ENCODE results near the gene CCDC85C.

CCDC85C gene

GRCh38 chr14:99604766-99605298, 825 bp upstream of the CCDC85C start:
- DNase-seq, result no peak

DNA sequence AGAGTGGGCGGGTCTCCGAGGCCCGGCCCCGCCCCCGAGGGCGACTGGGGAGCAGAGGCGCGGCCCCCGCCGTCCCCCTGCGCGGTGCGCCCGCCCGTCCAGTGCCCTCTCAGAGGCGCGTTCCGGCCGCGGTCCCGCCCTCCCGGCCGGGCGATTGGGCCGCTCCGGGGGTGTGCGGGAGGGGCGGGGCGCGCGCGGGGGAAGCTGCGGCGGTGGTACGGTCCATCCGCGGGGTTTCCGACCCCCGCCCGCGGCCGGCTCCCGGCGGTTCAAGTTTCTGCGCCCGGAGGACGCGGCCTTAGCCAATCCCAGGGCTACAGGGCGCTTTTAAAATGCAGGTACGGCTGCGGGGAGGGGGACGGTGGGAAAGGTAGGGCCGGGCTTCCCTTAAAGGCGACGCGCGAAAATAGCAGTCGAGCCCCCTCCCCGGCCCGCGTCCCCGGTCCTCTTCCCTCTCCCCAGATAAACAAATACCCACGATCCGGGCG, 315 bp upstream of the CCDC85C start:
- peak; percentile 95 to 97 for DNase-seq

DNA sequence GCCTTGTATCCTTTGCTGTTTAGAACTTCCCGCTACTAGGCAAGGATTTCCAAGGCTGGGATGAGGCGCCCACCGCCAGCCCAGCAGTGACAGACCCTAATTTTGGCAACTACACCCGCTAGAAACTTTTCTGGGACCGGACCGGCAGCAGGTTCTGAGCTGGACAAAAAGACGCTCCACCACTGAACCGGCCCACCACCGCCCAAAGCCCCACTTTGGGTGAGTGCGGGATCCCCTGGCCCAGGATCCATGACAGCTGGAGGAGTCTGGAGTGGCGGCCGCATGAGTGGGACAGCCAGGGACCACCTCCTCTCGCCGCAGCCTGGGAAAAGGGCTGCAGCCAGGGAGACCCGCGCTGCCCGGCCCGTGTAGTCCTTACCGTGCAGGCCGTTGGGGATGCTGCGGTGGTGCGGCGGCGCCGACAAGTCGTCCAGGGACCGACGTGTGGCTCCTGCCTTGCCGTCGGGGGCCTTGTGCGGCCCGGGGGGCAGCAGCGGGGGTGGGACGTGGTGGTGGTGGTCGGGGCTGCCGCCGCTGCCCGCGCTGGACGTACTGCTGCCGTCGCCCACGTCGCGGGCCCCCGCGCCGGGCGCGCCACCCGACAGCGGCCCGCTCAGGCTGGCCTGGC, 1.1 kb downstream of the CCDC85C start:
- DNase-seq, result no peak

DNA sequence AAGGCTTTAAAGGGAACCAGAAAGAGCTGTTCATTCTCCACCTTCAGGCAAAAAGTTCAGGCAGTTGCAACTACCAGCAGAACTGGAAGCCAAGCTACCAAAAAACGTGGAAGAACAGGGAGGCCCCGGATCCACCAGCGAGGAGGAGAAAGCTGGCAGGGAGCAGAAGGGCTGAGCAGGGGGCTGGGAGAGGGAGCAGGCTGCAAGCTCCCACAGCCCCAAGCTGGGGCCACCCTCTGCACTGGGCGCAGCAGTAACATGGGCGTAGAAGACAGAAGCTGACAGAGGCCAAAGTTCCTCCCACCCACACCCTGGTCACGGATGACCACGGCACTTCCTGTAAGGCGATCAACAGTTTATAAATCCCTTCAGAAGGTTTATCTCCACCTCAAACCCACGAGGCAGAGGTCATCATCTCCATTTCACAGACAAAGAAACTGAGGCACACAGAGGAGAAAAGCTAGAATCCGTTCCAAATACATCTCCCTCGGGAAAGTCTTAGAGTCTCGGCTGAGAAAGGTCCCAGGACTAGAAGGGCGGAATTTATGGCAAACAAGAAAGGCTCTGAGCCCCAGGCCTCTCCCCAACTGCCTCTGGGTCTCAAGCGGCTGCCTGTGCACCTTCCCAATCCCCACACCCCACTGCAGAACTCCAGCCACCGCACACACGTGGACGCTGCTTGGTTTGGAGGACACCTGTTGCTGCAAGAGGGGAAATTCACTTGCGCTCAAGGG, 1.8 kb downstream of the CCDC85C start:
- no peak for DNase-seq

GRCh38 chr14:99601361-99601831, 2.6 kb downstream of the CCDC85C start:
- peak in 1 of 2 experiments; percentile 7 for DNase-seq

DNA sequence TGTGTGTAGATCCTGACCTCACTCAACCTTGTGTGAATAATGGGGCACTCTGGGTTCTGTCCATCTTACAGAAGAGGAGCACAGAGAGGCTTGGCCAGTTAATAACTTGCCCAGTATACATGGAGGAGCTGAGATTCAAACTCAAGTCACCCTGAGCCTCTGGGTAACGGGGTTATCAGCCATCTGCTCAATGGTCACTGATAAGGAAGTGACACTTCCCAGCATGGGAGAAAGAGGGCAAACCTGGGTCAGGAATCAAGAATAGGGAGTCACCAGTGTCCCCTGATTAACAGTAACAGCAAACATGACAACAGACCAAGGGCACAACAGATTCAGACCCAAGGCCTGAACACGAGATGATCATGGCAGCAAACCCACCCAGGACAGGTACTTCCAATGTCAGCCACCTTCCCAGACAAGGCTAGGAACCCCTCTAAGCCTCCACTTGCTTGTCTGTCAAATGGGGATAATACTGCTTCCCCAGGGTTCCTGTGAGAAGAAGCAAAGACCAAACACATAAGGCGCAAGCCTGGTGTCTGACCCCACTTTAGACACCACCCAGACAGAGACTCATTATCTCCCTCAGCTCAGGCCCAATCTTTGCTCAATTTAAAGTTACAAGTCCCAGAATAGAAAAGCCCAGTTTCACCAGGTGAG, 3.6 kb downstream of the CCDC85C start:
- DNase-seq, result no peak

DNA sequence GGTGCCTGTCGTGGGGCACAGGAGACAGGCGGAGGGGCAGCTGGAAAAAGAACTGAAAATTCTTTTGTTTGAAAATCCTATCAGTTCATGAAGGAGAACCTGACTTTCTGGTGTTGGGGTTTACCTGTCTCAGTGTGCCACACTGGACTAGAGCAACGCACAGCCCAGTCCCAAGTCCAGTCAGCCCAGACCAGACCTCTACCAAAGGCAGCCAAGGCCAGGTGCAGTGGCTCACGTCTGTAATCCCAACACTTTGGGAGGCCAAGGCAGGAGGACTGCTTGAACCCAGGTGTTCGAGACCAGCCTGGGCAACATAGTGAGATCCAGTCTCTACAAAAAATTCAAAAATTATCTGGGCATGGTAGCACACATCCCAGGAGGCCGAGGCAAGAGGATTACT, 4.6 kb downstream of the CCDC85C start:
- no peak for DNase-seq

DNA sequence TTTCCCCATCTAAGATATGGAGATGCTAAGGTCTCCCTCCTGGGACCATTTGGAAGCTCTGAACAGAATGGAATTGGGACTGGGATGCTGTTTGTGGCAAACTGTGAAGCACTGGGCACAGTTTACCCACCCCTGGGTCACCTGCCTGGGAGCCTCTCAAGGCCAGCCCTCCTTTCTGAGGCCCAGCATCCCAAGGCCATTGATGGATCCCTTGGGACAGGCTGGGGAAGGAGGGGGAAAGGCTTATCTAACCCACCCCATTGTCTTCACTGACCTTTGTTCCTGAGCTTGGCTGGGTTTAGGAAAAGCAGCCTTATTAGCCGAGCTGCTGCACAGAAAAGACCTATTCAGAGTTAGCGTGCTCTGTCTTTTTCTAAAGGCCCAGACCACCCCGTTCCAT, 5.2 kb downstream of the CCDC85C start:
- no peak for DNase-seq

DNA sequence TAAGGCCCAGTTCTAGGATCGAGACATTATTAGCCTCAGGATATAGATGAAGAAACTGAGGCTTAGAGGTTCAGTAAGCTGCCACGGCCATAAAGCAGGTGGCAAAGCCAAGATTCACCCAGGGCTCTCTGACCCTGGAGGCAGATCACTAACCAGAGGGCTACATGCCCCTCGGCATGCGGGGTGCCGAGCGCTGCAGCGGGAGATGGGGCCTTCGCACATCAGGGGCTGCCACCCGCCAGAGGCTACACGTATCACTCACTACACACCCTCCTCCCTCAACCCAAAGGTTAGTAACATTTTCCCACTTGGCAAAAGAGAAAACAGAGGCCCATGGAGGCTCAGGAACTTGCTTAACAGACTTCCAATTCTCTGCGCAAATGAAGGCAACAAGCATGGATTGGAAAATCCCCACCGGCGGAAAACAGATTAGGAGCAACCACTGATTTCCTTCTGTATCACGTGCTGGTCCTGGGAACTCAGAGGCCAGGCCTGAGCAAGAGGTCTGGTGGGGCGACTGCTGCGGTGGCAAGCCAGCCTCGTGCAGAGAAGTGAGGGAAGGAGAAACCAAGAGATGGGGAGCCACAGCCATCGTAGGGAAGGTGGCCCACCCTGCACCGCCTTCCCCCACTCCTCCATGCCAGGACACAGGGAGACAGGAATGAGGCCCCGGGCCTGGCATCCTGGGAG, 6.0 kb downstream of the CCDC85C start:
- DNase-seq, result no peak

GRCh38 chr14:99596772-99597171, 7.2 kb downstream of the CCDC85C start:
- no peak for DNase-seq

DNA sequence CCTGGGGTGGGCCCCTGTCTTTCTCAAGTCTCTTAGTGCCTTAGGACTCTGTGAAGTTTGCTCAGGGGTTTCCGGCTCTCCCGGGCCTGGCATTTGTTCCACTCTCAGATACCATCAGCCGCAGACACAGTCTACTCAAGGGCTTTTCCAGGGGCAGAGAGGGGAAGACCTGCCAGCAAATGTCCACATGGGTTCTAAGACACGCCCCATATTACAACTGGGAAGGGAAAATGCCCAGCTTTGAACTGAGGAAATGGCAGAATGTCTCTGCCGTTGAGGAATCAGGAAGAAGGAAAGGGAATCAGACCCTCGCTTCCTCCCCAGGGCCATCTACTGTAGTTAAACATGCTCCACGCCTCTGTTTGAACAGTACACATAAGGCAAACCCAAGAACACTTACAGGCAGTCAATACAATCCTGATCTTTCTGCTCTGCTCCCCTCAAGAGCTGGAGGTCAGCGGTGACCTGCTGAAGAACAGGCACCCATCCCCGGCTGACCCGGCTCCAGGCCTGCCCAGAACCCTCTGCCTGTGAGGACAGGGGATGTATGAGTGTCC, 7.9 kb downstream of the CCDC85C start:
- no peak for DNase-seq

GRCh38 chr14:99595524-99595923, 8.5 kb downstream of the CCDC85C start:
- no peak for DNase-seq

DNA sequence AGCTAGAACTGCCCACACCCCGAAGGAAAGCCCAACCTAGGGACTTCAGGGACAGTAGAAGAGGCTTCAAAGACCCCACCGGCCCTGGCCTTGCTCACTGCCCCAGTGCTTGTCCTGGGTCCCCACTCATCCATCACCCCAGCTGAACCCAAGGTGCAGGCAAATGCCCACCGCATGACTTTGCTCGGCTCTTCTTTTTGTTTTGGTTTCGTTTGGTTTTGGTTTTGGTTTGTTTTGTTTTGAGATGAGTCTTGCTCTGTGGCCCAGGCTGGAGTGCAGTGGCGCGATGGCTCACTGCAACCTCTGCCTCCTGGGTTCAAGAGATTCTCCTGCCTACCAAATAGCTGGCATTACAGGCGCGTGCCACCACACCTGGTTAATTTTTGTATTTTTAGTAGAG, 9.0 kb downstream of the CCDC85C start:
- no peak for DNase-seq

DNA sequence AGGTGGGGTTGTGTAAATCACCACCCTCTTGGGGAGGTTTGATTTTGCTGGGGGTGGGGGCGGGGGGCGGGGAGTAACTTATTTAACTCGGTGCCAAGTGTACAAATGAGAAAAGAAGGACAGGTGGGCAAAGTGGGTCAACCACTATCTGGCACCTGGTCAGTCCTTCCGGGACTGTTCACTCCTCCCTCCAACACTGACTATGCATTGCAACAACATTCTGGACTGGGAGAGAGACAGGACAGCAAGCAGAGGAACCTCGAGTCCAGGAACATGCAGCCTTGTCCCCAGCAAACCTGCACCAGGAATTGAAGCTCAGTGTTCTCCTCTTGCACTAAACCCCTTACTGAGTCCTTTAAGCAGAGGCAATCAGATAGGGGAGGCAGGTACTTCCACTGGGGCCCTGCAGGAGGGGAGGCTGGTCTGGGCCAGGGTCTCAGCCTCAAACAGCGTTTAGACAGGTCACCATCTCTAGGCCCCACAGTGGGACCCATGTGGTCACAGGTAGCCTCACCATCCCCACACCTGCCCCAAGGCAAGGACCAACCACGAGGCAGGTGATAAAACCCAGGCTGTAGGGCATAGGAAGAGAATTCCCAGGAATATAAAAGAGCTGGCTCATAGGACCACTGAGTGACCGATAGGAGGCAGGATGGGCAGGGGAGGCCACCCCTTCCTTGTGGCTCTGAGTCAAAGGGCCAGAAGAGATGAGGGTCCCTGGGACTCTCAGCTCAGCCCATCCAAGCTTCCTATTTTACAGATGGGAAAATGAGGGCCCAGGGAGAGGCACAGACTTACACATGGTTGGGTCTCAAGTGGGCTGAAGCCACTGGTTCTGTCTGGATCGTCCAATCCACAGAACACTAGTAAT, 9.8 kb downstream of the CCDC85C start:
- DNase-seq, result no peak

- DNase-seq, result no peak
Observed at GRCh38 chr14:99592933-99593753, 10.9 kb downstream of the CCDC85C start.

GRCh38 chr14:99592394-99592793, 11.6 kb downstream of the CCDC85C start:
- no peak for DNase-seq

DNA sequence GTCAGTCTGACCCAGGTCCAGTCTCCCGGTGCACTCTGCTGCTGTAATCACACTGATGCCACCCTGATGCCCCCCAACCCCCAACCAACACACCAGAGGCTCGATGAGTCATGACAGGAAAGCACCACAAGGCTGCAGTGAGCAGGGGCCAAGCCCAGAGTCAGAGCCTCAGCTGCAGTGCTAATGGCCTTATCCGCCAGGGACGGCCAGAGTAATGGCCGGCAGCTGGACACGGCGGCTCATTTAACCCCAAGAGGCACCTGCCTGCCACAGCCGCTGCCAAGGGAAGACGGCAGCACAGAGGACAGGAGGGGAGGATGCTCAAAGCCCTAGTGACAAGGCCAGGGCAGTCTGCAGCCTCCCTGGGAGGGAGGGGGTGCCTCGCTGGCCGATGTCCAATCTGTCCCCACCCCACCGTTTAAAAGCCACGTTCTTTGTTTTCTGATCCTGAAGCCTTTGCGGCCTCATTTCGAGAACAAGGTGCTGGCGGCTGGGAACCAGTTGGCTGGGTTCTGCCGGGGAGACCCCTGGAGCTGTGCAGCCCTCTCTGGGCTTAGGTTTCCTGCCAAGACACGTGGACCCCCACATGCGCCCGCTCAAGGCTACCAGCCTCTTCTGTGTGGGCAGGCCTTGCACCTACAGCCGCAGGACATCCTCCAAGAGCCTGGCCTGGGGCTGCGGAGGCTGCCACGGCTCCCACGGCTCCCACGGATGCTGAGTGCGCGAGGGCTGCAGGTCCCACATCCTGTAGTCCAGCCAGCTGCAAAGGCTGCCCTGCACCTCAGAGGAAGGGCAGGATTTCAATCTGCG, 13.1 kb downstream of the CCDC85C start:
- DNase-seq, result no peak

DNA sequence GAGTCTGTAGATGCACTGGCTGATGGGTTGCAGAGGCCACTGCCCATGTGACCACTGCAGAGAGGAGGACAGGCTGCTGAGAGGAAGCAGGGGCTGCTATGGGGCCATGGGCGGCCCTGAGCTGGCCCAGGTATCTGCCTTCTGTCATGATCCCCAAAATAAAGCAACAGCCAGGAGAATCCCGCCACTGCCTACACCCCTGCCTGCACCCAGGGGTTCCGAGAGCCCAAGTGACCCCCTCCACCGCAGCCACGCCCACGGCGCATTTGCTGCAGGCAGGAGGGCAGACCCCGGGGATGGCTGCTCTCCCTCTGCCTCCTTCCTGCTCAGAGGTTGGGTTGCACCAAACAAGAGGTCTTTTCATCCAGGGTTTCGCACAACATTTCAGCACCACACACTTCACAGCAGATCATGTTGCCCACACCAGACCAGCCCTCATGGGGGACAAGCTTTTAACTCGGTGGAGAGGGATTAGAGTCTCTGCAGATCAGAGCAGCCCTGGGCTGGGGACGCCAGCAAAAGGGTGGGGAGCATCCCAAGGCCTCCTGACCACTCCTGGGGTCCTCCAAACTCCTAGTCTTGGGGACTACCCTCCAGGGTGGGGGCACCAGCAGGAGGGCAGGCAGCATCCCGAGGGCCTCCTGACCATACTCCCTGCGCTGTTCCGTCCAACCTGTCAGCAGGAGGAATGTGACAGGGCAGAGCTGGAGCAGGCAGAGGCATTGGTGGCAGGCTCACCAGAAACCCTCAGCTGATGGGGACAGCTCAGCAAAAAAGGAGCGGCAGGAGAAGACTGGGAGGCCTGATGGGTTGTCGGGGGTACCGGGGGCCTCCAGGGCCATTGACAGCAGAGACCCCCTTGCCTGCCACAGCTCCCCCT, 14.1 kb downstream of the CCDC85C start:
- DNase-seq, result no peak

DNA sequence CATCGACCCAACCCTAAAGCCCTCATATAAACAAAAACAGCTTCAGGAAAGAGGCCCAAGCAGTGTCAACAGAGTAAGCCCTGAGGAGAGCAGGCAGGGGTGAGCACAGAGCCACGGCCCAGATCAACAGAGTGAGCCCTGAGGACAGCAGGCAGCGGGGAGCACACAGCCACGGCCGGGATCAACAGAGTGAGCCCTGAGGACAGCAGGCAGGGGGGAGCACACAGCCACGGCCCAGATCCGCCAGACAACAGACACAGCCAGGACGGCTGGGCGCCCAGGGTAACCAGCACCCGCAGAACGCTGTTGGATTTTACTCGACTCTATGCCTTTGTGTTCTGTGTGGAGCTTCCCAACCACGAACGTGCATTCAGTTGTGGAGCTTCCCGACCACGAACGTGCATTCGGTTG, 15.0 kb downstream of the CCDC85C start:
- no peak for DNase-seq
